NCI-H1048 (cell line): ENCODE results near the gene ZFYVE1.
A peak's percentile ranks its signal among the peaks of the same experiment; 100 is the strongest.
"Not testable (repeated sequence)": the region's sequence is repeated elsewhere in the genome, so short reads cannot be mapped to it uniquely, and the experiment has no call there.

ENCODE experiments used
- DNase-seq: peaks from one replicate; lab custom pipeline; 2025; lab: John Stamatoyannopoulos, UW

Gene ZFYVE1

GRCh38 chr14:72956741-72957140 lies 70.2 kb downstream of the ZFYVE1 start:
- DNase-seq: not testable (repeated sequence)

GRCh38 chr14:72952171-72952570 lies 74.7 kb downstream of the ZFYVE1 start:
- no peak for DNase-seq

GRCh38 chr14:72948481-72949138 lies 78.3 kb downstream of the ZFYVE1 start:
- DNase-seq: no peak

- DNase-seq: no peak
Observed at GRCh38 chr14:72947366-72948160, 79.3 kb downstream of the ZFYVE1 start.

- no peak for DNase-seq
Observed at GRCh38 chr14:72946491-72946890, 80.4 kb downstream of the ZFYVE1 start.

GRCh38 chr14:72945356-72946027 lies 81.4 kb downstream of the ZFYVE1 start:
- DNase-seq: no peak

GRCh38 chr14:72943876-72944430 lies 83.0 kb downstream of the ZFYVE1 start:
- no peak for DNase-seq

- DNase-seq: no peak
Observed at GRCh38 chr14:72942934-72943333, 84.0 kb downstream of the ZFYVE1 start.

- DNase-seq: no peak
Observed at GRCh38 chr14:72941286-72941985, 85.5 kb downstream of the ZFYVE1 start.

- no peak for DNase-seq
Observed at GRCh38 chr14:72939630-72940029, 87.3 kb downstream of the ZFYVE1 start.

- no peak for DNase-seq
Observed at GRCh38 chr14:72932893-72933292, 94.0 kb downstream of the ZFYVE1 start.

GRCh38 chr14:72929316-72930080 lies 97.4 kb downstream of the ZFYVE1 start:
- DNase-seq: no peak

- DNase-seq: no peak
Observed at GRCh38 chr14:72928872-72929271, 98.0 kb downstream of the ZFYVE1 start.

GRCh38 chr14:72926292-72927028 lies 100.4 kb downstream of the ZFYVE1 start, which contains the start of gene DCAF4:
Gene DCAF4, plus strand, starts transcription at chr14:72926464. Its CDS starts 11,515 bp downstream, at chr14:72937979.
- DNase-seq: peak; percentile 96

GRCh38 chr14:72925815-72926291 lies 101.1 kb downstream of the ZFYVE1 start:
- DNase-seq: no peak

- DNase-seq: no peak
Observed at GRCh38 chr14:72925171-72925759, 101.6 kb downstream of the ZFYVE1 start.

GRCh38 chr14:72924337-72924736 lies 102.6 kb downstream of the ZFYVE1 start:
- DNase-seq: no peak

GRCh38 chr14:72921396-72921795 lies 105.5 kb downstream of the ZFYVE1 start:
- no peak for DNase-seq

- no peak for DNase-seq
Observed at GRCh38 chr14:72920008-72920407, 106.9 kb downstream of the ZFYVE1 start.
